HUES6 (cell line): ENCODE results near the gene APCDD1.

ENCODE experiments used
- H3K27ac ChIP-seq: 2 replicates; pipeline ENCODE4 v1.7.0; 2013; ENCODE audit warnings: low read depth, mild to moderate bottlenecking, low read length, inconsistent platforms
- H3K27me3 ChIP-seq: 2 replicates; pipeline ENCODE4 v1.6.1; 2013; ENCODE audit warnings: low read length; ENCODE audit not compliant: control insufficient read depth, insufficient read depth
- H3K36me3 ChIP-seq: 2 replicates; pipeline ENCODE4 v1.6.1; 2013; ENCODE audit warnings: low read length; ENCODE audit not compliant: control insufficient read depth, insufficient read depth
- H3K4me1 ChIP-seq: 2 replicates; pipeline ENCODE4 v1.6.1; 2013; ENCODE audit warnings: low read length; ENCODE audit not compliant: control insufficient read depth, insufficient read depth
- H3K4me3 ChIP-seq: 2 replicates; pipeline ENCODE4 v1.5.1; 2013; ENCODE audit warnings: low read depth, low read length
- H3K9ac ChIP-seq: one replicate; pipeline ENCODE4 v1.6.1; 2013; ENCODE audit warnings: mild to moderate bottlenecking, low read length
- H3K9me3 ChIP-seq: 2 replicates; pipeline ENCODE4 v1.6.1; 2013; ENCODE audit warnings: low read depth, low read length; ENCODE audit not compliant: control insufficient read depth, insufficient read depth

Gene APCDD1

DNA sequence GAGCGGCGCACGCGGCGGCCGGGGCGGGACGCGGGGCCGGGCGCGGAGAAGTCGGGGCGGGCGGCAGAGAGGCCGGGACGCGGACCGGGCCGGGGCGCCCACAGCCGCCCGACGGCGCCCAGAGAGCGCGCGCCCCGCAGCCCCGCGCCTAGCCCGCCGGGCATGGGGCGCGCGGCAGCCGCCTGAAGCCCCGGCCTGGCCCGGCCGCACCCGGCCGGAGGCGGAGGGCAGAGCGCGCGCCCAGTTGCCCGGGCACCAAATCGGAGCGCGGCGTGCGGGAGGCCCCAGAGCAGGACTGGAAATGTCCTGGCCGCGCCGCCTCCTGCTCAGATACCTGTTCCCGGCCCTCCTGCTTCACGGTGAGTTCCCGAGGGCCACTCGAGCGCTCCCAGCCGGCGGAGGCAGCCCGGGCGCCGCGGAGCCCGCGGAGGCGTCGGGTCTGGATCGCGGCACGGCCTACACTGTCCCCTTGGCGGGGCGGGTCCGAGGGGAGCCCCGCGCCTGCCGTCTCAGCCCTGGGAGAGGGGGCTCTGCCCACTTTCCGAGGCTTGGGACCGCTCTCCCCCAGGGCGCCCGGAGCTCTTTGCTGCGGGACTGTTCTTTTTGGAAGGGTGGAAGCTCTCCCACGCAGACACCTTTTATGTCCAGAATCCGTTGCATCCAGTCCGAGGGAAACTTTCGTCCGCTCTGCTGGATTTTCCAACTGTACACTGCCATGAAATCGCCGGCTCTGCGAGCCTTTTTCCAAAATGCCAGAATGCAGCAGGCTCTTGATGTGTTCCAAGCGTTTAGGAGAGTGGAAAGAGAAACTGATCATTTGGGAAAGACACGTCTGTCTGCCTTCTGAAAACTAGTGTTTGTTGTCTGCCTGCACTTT, 484 bp downstream of the APCDD1 start:
- H3K9me3 ChIP-seq = no peaks in the 10 kb centered on the region
- peak overlapping the region; percentile 88 for H3K4me3 ChIP-seq
- 0 out of 2 replicates have a peak overlapping the region, but pooled peaks have one; percentile 38 for H3K27ac ChIP-seq
- peaks cover 17% of the 10 kb centered on the region for H3K4me1 ChIP-seq
- no peaks in the 10 kb centered on the region for H3K36me3 ChIP-seq
- H3K9ac ChIP-seq = peak overlapping the region; percentile 82
- H3K27me3 ChIP-seq = peaks cover 45% of the 10 kb centered on the region

DNA sequence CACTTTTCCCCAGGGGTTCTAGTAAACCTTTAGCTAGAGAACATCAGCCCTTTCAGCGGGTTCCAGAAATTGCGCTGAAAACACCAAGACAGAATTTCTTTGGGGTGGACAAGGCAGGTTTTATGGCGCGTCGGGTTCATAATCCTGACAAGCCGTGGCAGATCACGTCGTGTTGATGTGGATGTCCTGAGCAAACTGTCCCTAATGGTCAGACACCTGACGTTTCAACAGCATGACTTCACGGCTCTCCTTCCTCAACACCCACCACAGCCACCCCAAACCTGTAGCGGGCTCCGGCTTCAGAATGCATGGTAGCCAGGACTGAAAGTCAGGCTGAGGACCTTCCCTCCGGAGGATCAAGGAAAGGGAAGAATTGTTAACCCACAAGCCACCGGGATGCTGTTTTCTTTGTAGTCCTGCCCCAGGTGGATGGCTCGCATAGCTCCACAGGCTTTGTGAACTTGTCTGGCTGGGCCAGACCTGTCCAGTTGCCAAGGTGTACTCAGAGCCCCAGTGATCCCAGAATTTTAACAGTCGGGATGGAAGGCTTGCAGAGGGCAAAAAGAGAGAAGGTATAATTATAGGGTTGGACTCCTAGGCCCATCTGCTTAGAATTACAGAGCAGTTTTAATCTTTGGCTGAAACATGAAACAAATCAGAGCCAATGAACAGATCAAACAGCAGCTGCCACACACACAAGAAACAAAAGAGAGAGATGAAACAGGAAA, 1.5 kb downstream of the APCDD1 start:
- Histone ChIP-seq H3K4me3 (peak overlapping the region; percentile 88), H3K27ac (no peak overlapping the region), H3K36me3 (no peaks in the 10 kb centered on the region), H3K27me3 (peaks cover 45% of the 10 kb centered on the region), H3K9ac (peak overlapping the region; percentile 82), H3K9me3 (no peaks in the 10 kb centered on the region), H3K4me1 (peaks cover 17% of the 10 kb centered on the region)

DNA sequence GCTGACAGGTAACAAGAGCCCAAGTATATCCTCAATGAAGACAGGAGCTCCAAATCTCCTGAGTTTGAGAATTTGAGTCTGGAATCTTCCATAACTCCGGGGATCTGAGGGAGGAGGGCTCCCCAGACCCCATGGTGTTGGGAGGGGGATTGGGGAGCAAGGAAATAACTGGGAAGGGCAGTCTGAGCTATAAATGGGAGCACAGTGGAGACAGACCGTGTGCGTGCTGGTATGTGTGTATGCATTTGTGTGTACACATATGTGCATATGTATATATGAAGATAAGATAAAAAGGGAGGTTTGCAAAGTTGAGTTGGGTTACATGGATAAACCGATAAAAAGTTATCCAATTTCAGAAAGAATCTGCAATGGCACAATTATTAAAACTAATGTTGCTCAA, 2.3 kb downstream of the APCDD1 start:
- Histone ChIP-seq H3K9me3 (no peaks in the 10 kb centered on the region), H3K27ac (no peak overlapping the region), H3K4me3 (peak overlapping the region; percentile 88; the same call in 1 of the 2 replicates), H3K9ac (no peak overlapping the region), H3K27me3 (peaks cover 41% of the 10 kb centered on the region), H3K4me1 (peaks cover 17% of the 10 kb centered on the region), H3K36me3 (no peaks in the 10 kb centered on the region)

DNA sequence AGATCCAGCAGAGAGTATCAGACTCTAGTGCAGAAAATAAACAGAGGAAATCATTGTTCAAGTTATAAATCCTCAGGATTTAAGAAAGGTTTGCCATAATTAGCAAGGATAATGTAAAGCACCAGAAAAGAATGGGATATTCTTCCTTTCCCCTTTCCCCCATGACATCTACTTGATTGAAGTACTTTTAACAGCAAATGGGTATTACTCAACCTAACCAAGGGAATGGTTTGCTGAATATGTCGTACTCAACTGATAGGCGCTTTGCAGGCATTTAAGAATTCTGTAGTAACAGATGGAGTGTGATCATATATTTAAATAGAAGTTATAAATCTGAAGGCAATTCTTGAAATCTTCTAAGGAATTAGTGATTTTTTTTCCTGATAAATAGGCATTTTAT, 2.7 kb downstream of the APCDD1 start:
- no peaks in the 10 kb centered on the region for H3K9me3 ChIP-seq
- H3K27me3 ChIP-seq = peaks cover 37% of the 10 kb centered on the region
- H3K9ac ChIP-seq = no peak overlapping the region
- no peak overlapping the region for H3K27ac ChIP-seq
- no peaks in the 10 kb centered on the region for H3K36me3 ChIP-seq
- peak overlapping the region; percentile 88; the same call in 1 of the 2 replicates for H3K4me3 ChIP-seq
- peaks cover 17% of the 10 kb centered on the region for H3K4me1 ChIP-seq

DNA sequence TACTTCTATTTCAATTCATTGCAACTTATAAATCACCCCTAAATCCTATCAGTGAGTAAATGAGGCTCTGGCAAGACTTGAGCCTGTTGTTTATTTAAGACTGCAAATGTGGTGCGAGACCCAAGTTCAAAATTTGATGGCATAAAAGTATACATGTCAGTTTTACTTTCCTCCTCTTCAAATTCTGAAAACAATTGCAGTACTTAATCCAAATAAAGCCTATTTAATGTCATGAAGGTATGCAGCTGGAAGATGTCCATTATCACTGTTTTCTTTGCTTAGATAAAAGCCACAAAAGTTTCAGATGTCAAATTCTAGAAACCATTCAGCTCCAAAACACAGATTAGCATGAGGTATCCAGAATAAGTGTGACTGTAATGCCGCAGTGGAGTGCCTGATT, 3.3 kb downstream of the APCDD1 start:
- Histone ChIP-seq H3K9me3 (no peaks in the 10 kb centered on the region), H3K4me1 (peaks cover 17% of the 10 kb centered on the region), H3K27ac (no peak overlapping the region), H3K36me3 (no peaks in the 10 kb centered on the region), H3K4me3 (no peak overlapping the region), H3K27me3 (peaks cover 35% of the 10 kb centered on the region), H3K9ac (no peak overlapping the region)

DNA sequence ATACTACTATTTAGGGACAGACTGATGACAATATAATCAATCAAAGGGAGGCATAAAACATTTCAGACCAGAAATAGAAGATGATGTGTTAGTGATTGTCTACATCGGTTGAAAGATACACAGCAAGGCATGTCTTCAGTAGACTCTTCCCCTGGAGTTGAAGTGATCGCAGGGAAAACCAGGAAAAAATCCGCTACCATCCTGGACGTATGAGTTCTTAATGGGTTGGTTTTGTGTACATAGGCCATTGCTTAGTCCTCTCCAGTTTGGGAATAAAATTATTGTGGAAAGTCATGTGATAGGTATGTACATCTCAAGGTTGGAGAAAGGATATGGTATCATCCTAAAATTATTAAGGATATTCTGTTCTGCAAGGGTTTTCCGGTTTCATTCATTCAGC, 4.3 kb downstream of the APCDD1 start:
- Histone ChIP-seq H3K4me3 (no peak overlapping the region), H3K27ac (no peak overlapping the region), H3K36me3 (no peaks in the 10 kb centered on the region), H3K9me3 (no peaks in the 10 kb centered on the region), H3K27me3 (peaks cover 29% of the 10 kb centered on the region), H3K4me1 (peaks cover 12% of the 10 kb centered on the region), H3K9ac (no peak overlapping the region)

DNA sequence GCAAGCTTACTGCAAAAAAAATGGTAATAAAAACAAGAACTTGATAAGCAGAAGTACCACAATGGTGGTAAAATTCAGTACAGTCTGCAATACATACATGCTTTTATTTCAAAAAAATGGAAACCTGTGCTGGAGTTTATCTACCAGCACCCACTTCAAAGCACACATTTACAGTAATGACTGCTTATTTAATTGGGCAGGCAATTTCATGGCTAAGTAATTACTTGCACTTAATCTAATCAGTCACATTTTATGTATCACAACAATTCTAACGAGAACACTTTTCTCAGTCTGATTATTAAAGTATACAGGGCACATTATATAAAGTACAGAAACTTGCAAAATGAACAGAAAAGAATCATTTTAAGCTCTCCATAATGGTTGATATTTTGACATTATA, 5.2 kb downstream of the APCDD1 start:
- H3K4me1 ChIP-seq = peaks cover 12% of the 10 kb centered on the region
- no peak overlapping the region for H3K27ac ChIP-seq
- no peaks in the 10 kb centered on the region for H3K36me3 ChIP-seq
- no peaks in the 10 kb centered on the region for H3K9me3 ChIP-seq
- peaks cover 29% of the 10 kb centered on the region for H3K27me3 ChIP-seq
- no peak overlapping the region for H3K9ac ChIP-seq
- no peak overlapping the region for H3K4me3 ChIP-seq

DNA sequence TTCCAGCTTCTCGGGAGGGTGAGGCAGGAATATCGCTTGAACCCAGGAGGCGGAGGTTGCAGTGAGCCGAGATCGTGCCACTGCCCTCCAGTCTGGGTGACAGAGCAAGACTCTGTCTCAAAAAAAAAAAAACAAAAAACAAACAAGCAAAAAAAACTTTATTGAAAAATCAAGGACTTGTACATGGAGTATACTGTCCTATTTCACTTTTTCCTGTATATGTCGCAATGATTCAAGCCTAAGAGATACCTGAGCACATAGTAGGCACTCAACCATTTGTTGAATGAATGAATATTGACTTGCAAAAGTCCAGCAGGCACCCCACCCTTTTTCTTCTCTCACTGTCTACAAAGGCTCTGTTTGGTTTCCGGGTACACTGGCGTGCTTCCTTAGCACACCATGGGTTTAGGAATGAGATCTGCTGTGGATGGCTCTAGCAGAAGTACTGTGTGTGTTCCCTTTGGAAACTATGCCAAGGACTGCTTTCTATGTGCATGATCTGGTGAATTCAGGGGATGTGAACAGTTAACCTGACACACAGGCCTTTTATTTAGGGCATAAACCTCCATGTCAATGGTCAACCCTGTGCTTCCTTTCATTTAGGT, 6.1 kb downstream of the APCDD1 start:
- Histone ChIP-seq H3K27ac (no peak overlapping the region), H3K4me1 (peaks cover 10% of the 10 kb centered on the region), H3K27me3 (peaks cover 21% of the 10 kb centered on the region), H3K4me3 (no peak overlapping the region), H3K9me3 (no peaks in the 10 kb centered on the region), H3K36me3 (no peaks in the 10 kb centered on the region), H3K9ac (no peak overlapping the region)

DNA sequence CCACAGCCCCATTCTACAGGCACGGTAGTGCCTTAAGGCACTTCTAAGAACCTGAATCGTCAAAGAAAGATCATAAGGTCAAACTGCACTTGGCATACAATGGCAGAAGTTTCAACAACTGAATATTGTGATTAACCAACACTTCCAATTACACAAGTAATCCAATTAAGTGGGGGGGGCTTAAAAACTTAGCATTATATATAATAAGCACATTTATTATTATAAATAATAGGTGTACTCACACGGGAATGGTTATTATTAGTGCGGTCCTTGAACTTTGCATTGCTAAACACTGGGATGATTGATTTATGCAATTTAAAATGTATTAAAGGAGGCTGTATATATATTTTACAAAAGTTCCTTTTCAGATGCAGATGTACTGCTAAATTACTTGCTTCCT, 7.6 kb downstream of the APCDD1 start:
- no peaks in the 10 kb centered on the region for H3K36me3 ChIP-seq
- H3K9me3 ChIP-seq = no peaks in the 10 kb centered on the region
- H3K27me3 ChIP-seq = peaks cover 6% of the 10 kb centered on the region; the same call in 1 of the 2 replicates
- no peak overlapping the region for H3K9ac ChIP-seq
- no peaks in the 10 kb centered on the region for H3K4me1 ChIP-seq
- H3K4me3 ChIP-seq = no peak overlapping the region
- no peak overlapping the region for H3K27ac ChIP-seq

DNA sequence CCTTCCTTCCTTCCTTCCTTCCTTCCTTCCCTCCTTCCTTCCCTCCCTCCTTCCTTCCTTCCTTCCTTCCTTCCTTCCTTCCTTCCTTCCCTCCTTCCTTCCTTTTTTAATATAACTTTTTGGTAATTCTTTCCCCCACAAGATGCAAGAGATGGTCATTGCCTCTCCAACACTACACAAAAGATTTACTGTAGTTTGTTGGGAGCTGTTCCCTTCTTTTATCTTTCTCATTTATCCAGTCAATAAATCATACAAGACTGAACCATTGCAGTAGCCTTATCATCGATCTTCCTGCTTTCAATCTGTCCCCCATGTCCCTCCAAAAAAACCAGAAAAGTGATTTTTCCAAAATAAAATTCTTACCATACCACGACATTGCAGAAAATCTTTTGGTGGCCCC, 8.2 kb downstream of the APCDD1 start:
- Histone ChIP-seq H3K9ac (no peak overlapping the region), H3K27me3 (0 out of 2 replicates have a peak, but pooled peaks cover under 1% of the 10 kb centered on the region), H3K27ac (no peak overlapping the region), H3K9me3 (no peaks in the 10 kb centered on the region), H3K36me3 (no peaks in the 10 kb centered on the region), H3K4me1 (no peaks in the 10 kb centered on the region), H3K4me3 (no peak overlapping the region)

DNA sequence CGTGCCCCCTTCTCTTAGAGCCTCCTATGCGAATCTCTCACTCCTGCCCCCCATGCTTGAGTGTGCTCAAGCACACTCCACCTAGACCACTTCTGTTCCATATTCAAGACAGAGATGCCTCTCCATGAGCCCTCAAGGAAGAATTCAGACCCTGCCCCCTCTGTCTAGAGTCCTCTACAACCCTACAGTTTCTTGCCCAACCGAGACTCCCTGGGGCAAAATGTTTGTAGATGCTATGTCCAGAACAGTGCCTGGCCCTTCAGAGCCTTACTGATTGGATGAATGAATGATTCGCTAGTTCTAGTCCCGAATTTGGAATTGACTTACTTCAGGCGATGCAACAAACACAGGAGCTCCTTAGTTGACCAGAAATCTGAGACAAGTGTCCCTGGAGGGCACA, 8.7 kb downstream of the APCDD1 start:
- no peaks in the 10 kb centered on the region for H3K36me3 ChIP-seq
- H3K4me3 ChIP-seq = no peak overlapping the region
- H3K9ac ChIP-seq = no peak overlapping the region
- H3K4me1 ChIP-seq = no peaks in the 10 kb centered on the region
- H3K9me3 ChIP-seq = no peaks in the 10 kb centered on the region
- no peaks in the 10 kb centered on the region for H3K27me3 ChIP-seq
- H3K27ac ChIP-seq = no peak overlapping the region
